PFSK-1 (cell line): ENCODE measurements around the gene FKBP1A.

Experiments
- FOXP2 ChIP-seq: optimal IDR thresholded peaks from 2 replicates; pipeline ENCODE3; 2011; ENCODE audit warnings: borderline replicate concordance, control low read depth, inconsistent platforms; ENCODE audit not compliant: insufficient read depth; ENCODE audit errors: extremely low read length, extremely low read depth
- POLR2AphosphoS5 ChIP-seq: IDR thresholded peaks from 2 replicates; pipeline ENCODE4 v1.6.1; 2012; ENCODE audit warnings: low read depth, mild to moderate bottlenecking, control low read depth, low read length, moderate library complexity
- REST ChIP-seq, 2 experiments: IDR thresholded peaks; 2 replicates each; pipeline versions ENCODE4 v1.6.1 to v1.8.0; 2011 to 2012; ENCODE audit warnings: low read depth in 2 of 2, low read length in 2 of 2, control low read depth in 1 of 2, inconsistent platforms in 1 of 2, mild to moderate bottlenecking in 1 of 2, moderate library complexity in 1 of 2; ENCODE audit not compliant: insufficient read depth in 1 of 2
- SIN3A ChIP-seq: IDR thresholded peaks from 2 replicates; pipeline ENCODE4 v1.6.1; 2012; ENCODE audit warnings: mild to moderate bottlenecking, low read length, moderate library complexity, borderline replicate concordance; ENCODE audit not compliant: insufficient read depth
- TAF1 ChIP-seq: IDR thresholded peaks from 2 replicates; pipeline ENCODE4 v1.6.1; 2012; ENCODE audit warnings: low read length, control low read depth, borderline replicate concordance; ENCODE audit not compliant: insufficient read depth

The FKBP1A gene

DNA sequence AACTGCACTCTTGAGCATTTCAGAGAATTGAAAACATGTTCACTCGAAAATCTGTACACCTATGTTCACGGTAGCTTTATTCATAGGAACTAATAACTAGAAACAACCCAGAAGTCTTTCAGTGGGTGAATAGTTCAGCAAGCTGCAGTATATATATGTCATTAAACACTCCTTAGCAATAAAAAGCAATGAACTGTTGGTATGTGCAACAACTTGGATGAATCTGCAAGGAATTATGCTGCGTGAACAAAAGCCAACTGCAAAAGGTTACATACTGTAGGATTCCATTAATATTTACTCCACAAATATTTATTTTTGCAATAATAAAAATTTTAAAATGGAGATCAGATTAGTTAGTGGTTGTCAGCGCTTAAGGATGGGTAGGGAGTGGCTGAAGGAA is 22.1 kb upstream of the FKBP1A start:
- no peak for TF ChIP-seq TAF1
- no peak for TF ChIP-seq POLR2AphosphoS5
- no peak for TF ChIP-seq SIN3A
- no peak for TF ChIP-seq FOXP2
- no peak for TF ChIP-seq REST (IDR thresholded peaks at IDR 0.05; ENCODE audit: insufficient read depth in 1 of 2, low read depth in 2 of 2, low read length in 2 of 2)

DNA sequence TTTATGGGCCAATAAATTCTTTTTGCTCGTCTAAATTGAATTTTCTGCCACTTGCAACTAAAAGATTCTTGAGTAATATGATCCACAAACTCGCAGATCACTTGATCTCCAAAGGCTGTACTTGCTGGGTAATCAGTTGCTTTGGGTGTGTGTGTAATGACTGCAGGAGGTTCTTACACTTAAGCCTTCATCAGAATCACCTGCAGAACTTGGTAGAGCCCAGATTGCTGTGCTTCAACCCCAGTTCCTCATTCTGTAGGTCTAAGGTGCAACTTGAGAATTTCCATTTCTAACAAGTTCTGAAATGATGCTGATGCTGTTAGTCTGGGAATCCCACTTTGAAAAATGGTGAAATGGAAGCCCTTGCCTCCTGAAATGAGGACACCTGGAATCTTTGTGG is 12.9 kb upstream of the FKBP1A start:
- TF ChIP-seq TAF1 (no peak), POLR2AphosphoS5 (no peak), FOXP2 (no peak), REST (IDR thresholded peaks at IDR 0.05; ENCODE audit: insufficient read depth in 1 of 2, low read depth in 2 of 2, low read length in 2 of 2) (no peak), SIN3A (no peak)

GRCh38 chr20:1403624-1404023 is 10.8 kb upstream of the FKBP1A start:
- TF ChIP-seq FOXP2 (no peak), POLR2AphosphoS5 (no peak), TAF1 (no peak), REST (IDR thresholded peaks at IDR 0.05; ENCODE audit: insufficient read depth in 1 of 2, low read depth in 2 of 2, low read length in 2 of 2) (no peak), SIN3A (no peak)

- TF ChIP-seq SIN3A (no peak), REST (IDR thresholded peaks at IDR 0.05; ENCODE audit: insufficient read depth in 1 of 2, low read depth in 2 of 2, low read length in 2 of 2) (no peak), POLR2AphosphoS5 (no peak), FOXP2 (no peak), TAF1 (no peak)
Observed at GRCh38 chr20:1402149-1402548, 9.3 kb upstream of the FKBP1A start.

GRCh38 chr20:1401451-1401907 is 8.6 kb upstream of the FKBP1A start:
- TF ChIP-seq FOXP2 (no peak), TAF1 (no peak), POLR2AphosphoS5 (no peak), SIN3A (no peak), REST (IDR thresholded peaks at IDR 0.05; ENCODE audit: insufficient read depth in 1 of 2, low read depth in 2 of 2, low read length in 2 of 2) (no peak)
